GM21381 (cell line): ENCODE measurements around the gene PRR19.
A peak's percentile ranks its signal among the peaks of the same experiment; 100 is the strongest.
"Not testable (repeated sequence)": the region's sequence is repeated elsewhere in the genome, so short reads cannot be mapped to it uniquely, and the experiment has no call there.

Experiments used
- ATAC-seq: cut with Tn5 transposase; IDR thresholded peaks from one replicate; pipeline ENCODE4 v1.9.1; 2021; ENCODE audit warnings: mild to moderate bottlenecking, moderate library complexity; ENCODE audit not compliant: unreplicated experiment

PRR19 gene

DNA sequence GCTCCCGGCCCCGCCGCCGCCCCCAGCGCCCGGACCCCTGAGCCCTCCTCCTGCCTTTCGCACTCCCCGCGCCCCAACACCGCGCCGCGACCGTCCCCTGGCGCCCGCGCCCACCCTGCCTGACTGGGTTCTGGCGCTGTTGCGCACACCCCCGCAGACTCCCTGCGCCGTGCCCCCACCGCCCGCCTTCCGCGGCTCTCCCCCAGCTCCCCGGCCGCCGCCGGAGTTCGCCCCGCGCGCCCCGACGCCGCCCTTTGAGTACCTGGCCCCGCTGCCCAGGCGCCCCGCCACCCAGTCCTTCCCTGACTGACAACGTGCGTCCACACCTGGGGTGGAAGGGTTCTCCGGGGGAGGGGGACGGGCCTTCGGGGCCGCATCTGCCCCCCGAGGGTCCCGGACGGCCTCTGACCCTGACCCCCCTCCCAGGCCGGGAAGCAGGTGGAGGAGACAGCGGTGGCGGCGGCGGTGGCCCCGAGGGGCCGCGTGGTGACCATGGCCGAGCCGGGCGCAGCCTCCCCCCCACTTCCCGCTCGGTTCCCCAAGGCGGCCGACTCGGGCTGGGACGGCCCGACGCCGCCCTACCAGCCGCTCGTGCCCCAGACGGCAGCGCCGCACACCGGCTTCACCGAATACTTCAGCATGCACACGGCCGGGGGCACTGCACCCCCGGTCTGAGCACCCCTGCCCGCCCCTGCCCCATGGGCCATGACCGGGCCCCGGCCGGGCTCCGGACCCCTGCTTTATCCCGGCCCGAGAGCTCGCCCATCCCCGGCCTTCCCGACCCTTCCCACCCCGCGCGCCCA lies 22.1 kb downstream of the PRR19 start:
- no peak for ATAC-seq

GRCh38 chr19:42324655-42325307 lies 22.8 kb downstream of the PRR19 start:
- ATAC-seq = no peak

DNA sequence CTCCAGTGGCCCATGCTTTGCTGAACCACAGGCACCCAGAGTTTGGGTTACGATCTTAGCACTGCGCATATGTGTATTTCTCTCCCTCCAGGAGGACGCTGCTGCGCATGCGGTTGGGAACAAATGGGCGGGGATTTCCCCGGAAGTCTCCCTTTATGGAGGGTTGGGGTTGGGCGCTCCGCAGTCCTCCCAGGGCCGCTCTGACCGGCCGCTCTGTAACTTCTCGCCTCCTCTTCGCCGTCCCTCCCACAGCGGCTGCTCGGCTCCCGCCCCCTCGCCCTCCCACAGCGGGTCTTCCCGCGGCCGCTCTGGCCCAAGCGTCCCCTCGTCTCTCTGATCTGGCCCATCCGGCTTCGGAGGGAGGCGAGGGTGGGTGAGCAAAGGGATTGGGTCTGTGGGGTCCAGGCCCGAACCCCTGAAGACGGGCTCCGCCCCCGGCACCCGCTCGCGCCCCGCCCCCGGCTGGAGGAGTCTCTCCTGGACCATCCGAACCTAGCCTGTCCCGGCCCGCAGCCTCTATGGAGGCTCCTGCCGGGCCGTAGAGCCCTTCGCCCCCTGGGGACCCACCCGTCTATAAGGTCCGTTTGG lies 23.5 kb downstream of the PRR19 start, which contains the start of gene MEGF8:
MEGF8 (plus strand) TSS at position 328 of the 588 bp plus-strand sequence. CDS start 609 bp downstream, outside the sequence.
- peak; percentile 83 for ATAC-seq

GRCh38 chr19:42325896-42326771 lies 24.2 kb downstream of the PRR19 start:
- peak; percentile 8 for ATAC-seq

DNA sequence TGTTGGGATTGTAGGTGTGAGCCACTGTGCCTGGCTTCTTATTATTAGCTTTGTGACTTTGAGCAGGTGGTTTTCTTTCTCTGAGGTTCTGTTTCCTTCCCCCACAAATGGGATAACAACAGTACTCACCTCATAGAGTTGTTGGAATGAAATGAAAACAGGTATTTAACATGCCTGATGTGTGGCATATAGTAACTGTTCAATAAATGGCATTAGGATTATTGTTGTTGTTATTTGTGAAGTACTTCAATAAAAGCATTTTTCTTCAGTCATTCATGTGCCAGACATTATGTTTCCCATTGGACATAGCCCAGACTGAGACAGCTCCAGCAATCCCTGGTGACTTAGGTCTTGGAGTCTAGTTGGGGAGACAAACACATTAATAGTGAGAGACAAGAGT lies 25.0 kb downstream of the PRR19 start:
- ATAC-seq = no peak

DNA sequence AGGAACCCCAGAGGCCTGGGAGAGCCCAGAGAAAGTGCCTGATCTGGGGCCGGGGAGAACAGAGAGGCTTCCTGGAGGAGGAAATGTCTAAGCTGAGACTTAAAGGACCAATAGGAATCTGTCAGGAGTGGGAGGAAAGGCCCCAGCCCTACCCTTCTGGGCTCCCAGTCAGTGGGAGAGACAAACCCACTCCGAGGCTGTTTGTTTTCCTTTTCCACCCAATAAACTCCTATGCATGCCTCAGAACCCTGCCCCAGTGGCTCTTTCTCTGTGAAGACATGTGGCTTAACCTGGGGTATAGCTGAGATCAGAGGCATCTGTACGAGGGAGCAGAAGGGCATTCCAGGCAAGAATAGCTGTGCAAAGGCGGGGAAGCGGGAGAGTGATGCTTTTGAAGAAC lies 25.4 kb downstream of the PRR19 start:
- ATAC-seq = no peak

DNA sequence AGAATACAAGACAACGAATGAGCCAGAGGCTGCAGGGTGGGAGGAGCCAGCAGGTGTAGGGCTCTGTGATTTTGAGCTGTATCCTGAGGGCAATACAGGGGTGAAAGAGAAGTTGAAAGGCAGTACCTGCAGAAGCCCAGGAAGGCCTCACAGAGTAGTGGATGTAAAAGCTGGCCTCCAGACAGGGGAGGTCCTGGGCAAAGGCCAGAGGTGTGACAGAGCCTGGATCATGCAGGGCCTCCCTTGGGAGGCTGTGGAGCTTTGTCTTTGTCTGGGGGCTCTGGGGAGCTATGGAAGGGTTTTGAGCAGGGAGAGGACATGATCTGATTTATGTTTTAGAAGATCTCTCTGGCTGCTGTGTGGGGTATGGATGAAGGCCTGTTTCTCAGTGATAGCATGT lies 26.2 kb downstream of the PRR19 start:
- no peak for ATAC-seq

GRCh38 chr19:42328854-42329253 lies 26.9 kb downstream of the PRR19 start:
- ATAC-seq = no peak

- ATAC-seq = no peak
These were observed 28.3 kb downstream of the PRR19 start for GRCh38 chr19:42330241-42330711.

DNA sequence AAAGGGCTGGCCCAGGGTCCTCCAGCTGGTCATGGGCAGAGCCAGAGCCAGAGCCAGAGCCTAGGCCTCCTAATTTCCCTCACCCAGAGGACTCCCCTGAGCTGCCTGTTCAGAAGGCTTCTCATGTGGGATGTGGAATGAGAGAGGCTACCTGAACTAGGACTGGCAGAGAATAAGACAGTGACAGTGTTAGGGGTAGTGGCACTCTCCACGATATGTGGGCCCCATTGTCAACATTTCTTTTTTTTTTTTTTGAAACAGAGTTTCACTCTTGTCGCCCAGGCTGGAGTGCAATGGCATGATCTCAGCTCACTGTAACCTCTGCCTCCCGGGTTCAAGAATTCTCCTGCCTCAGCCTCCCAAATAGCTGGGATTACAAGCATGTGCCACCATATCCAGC lies 29.4 kb downstream of the PRR19 start:
- not testable (repeated sequence) for ATAC-seq

DNA sequence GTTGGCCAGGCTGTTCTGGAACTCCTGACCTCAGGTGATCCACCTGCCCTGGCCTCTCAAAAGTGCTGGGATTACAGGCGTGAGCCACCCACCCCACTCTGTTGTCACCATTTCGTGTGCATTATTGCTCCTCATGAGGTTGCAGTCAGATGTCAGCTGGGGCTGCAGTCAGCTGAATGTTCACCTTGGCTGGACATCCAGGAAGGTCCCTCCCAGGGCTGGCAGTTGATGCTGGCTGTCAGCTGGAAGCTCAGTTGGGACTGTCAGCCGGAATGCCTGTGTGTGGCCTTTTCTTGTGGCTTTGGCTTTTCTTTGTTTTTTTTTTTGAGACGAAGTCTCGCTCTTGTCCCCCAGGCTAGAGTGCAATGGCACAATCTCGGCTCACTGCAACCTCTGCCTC lies 30.1 kb downstream of the PRR19 start:
- ATAC-seq = no peak

DNA sequence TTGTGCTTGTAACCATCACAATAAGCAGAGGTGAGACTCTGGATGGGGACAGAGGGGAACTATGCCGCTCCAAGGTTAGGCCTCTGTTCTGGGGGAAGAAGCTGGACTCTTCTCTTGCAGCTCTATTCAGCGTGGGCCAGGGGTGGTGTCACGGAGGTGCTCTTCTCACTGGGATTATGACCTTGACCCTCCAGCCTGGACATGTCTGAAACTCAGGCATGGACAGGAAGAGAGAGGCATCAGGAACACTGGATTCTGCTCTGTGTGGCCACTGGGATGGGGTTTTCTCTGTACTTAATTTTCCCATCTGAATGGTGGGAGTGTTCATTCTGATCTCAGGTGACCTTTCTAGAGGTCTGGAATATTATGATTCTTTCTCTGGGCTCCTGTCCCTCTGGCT lies 31.1 kb downstream of the PRR19 start:
- no peak for ATAC-seq

DNA sequence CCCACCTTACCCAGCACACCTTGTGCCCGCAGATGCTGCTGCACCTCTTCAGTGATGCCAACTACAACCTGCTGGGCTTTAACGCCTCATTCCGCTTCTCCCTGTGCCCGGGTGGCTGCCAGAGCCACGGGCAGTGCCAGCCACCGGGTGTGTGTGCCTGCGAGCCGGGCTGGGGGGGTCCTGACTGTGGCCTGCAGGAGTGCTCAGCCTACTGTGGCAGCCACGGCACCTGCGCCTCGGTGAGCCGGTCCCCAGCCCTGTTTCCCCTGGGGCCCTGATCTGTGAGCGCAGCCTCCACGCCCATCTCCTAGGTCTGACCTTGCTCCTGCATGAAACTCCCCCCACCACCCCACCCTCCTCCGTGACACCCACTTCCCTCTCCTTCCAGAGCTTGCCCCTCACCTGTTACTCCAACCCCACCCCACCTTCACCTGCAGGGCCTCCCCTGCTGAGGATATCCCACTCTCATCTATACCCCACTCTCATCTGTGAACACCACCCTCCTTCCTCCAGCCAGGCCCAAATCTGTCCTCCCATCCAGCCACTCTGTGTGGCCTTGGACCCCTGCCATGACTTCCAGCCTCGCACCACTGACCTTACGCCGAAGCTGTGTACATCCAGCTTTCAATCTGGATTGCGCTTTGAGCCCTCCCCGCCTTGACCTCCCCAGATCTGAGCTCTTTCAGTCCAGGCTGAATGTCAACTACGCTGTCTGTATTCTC lies 32.2 kb downstream of the PRR19 start:
- no peak for ATAC-seq

GRCh38 chr19:42334697-42335373 lies 32.9 kb downstream of the PRR19 start:
- no peak for ATAC-seq

DNA sequence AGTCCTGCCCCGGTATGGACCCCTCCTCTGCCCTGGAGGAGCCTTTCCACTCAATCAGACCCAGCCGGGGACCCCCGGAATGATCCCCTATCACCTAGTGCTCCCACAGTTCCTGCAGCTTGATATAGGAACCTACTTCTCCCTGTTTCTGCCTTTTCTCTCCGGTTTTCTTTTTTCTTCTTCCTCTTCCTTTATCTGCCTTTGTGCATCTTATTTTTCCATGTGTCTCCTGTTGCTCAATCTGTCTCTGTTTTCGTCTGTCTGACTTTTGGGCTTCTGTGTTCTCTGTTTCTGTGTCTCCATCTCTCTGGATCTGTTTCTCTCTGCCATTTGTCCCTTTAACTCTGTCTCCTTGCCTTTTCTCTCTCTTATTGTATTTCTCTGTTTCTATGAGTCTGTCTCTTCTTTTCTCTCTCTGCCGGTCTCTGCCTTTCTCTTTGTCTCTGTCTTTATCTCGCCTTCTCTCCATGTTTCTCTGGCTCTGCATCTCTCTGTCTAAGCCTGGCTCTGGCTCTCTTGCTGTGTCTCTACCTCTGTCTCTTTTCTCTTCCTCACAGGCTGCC lies 33.5 kb downstream of the PRR19 start:
- ATAC-seq = no peak

GRCh38 chr19:42335971-42336370 lies 34.0 kb downstream of the PRR19 start:
- no peak for ATAC-seq

DNA sequence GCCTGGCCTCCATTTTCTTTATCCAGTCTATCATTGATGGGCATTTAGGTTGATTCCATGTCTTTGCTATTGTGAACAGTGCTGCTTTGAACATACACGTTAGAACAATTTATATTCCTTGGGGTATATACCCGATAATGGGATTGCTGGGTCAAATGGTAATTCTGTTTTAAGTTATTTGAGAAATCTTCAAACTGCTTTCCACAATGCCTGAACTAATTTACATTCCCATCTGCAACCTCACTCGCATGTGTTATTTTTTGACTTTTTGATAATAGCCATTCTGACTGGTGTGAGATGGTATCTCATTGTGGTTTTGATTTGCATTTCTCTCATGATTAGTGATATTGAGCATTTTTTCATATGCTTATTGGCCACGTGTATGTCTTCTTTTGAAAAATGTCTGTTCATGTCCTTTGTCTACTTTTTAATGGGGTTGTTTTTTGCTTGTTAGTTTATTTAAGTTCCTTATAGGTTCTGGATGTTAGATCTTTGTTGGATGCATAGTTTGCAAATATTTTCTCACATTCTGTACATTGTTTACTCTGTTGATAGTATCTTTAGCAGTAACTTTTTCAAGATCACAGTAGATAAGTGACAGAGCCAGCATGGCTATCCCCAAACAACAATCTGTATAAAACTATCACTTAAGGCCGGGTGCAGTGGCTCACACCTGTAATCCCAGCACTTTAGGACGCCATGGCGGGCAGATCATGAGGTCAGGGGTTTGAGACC lies 37.4 kb downstream of the PRR19 start:
- ATAC-seq = not testable (repeated sequence)

- not testable (repeated sequence) for ATAC-seq
These were observed 38.0 kb downstream of the PRR19 start for GRCh38 chr19:42339922-42340321.
